Liver (tissue), 9 donors: ENCODE measurements around the gene HOMER3. TPM values are rescaled to one million over a fixed set of nuclear protein-coding genes. Genes with fewer than 3 reads are reported as not detected.

Experiments
- DNase-seq: peaks from one replicate; pipeline ENCODE4 v3.0.0-alpha.2; 2017; ENCODE audit warnings: low spot score
- H3K27ac ChIP-seq, 2 donors: one replicate each; pipeline ENCODE4 v1.7.0; 2013; ENCODE audit warnings: inconsistent platforms in 2 of 2, low read length in 2 of 2, control low read depth in 1 of 2, low read depth in 1 of 2, mild to moderate bottlenecking in 1 of 2
- H3K27me3 ChIP-seq, 4 donors: one replicate each; pipeline versions ENCODE4 v1.6.1 to v1.7.0; 2013; ENCODE audit warnings: low read length in 3 of 4, inconsistent platforms in 1 of 4, mild to moderate bottlenecking in 1 of 4, moderate library complexity in 1 of 4; ENCODE audit not compliant: control insufficient read depth in 4 of 4, insufficient read depth in 4 of 4
- H3K36me3 ChIP-seq, 4 donors: one replicate each; pipeline versions ENCODE4 v1.6.1 to v1.7.0; 2013; ENCODE audit warnings: low read length in 3 of 4, mild to moderate bottlenecking in 3 of 4, low read depth in 1 of 4, moderate library complexity in 1 of 4; ENCODE audit not compliant: control insufficient read depth in 4 of 4, insufficient read depth in 3 of 4
- H3K4me1 ChIP-seq, 4 donors: one replicate each; pipeline versions ENCODE4 v1.6.1 to v1.7.0; 2013; ENCODE audit warnings: low read length in 3 of 4, mild to moderate bottlenecking in 3 of 4, moderate library complexity in 1 of 4; ENCODE audit not compliant: control insufficient read depth in 4 of 4, insufficient read depth in 4 of 4
- H3K4me3 ChIP-seq, 3 donors: one replicate each; pipeline versions ENCODE4 v1.6.1 to v1.7.0; 2013; ENCODE audit warnings: low read length in 3 of 3, control low read depth in 1 of 3, low read depth in 1 of 3, mild to moderate bottlenecking in 1 of 3
- H3K9ac ChIP-seq, 2 donors: one replicate each; pipeline ENCODE4 v1.7.0; 2013; ENCODE audit warnings: low read length in 2 of 2, mild to moderate bottlenecking in 2 of 2, moderate library complexity in 2 of 2, control low read depth in 1 of 2, low read depth in 1 of 2
- H3K9me3 ChIP-seq, 4 donors: one replicate each; pipeline versions ENCODE4 v1.6.1 to v1.7.0; 2013; ENCODE audit warnings: low read length in 3 of 4; ENCODE audit not compliant: control insufficient read depth in 4 of 4
- FOXA2 ChIP-seq: IDR thresholded peaks from 2 replicates; pipeline ENCODE4 v1.6.1; 2016; ENCODE audit warnings: antibody characterized with exemption
- GABPA ChIP-seq, 2 donors: IDR thresholded peaks in 1 of 2; conservative IDR thresholded peaks in 1 of 2; 2 replicates each; pipeline ENCODE4 v1.6.1; 2016; ENCODE audit warnings: antibody characterized with exemption in 2 of 2, mild to moderate bottlenecking in 1 of 2, moderate library complexity in 1 of 2
- HNF4A ChIP-seq, 2 donors: conservative IDR thresholded peaks; 2 replicates each; pipeline ENCODE4 v1.6.1; 2016; ENCODE audit warnings: antibody characterized with exemption in 2 of 2, mild to moderate bottlenecking in 2 of 2
- HNF4G ChIP-seq: IDR thresholded peaks from 2 replicates; pipeline ENCODE4 v1.6.1; 2016; ENCODE audit warnings: antibody characterized with exemption
- JUND ChIP-seq, 2 donors: IDR thresholded peaks; 2 replicates each; pipeline ENCODE4 v1.6.1; 2016; ENCODE audit warnings: antibody characterized with exemption in 2 of 2
- NR2F2 ChIP-seq: IDR thresholded peaks from 2 replicates; pipeline ENCODE4 v1.6.1; 2016; ENCODE audit warnings: antibody characterized with exemption
- RAD21 ChIP-seq, 2 donors: IDR thresholded peaks; 2 replicates each; pipeline ENCODE4 v1.6.1; 2016; ENCODE audit warnings: antibody characterized with exemption in 2 of 2, mild to moderate bottlenecking in 2 of 2
- RXRA ChIP-seq, 2 donors: IDR thresholded peaks; 2 replicates each; pipeline ENCODE4 v1.6.1; 2017 to 2018; ENCODE audit warnings: antibody characterized with exemption in 2 of 2, mild to moderate bottlenecking in 1 of 2
- SP1 ChIP-seq: IDR thresholded peaks from 2 replicates; pipeline ENCODE4 v1.6.1; 2018; ENCODE audit warnings: antibody characterized with exemption, mild to moderate bottlenecking
- TAF1 ChIP-seq: conservative IDR thresholded peaks from 2 replicates; pipeline ENCODE4 v1.6.1; 2016; ENCODE audit warnings: antibody characterized with exemption, mild to moderate bottlenecking
- YY1 ChIP-seq: IDR thresholded peaks from 2 replicates; pipeline ENCODE4 v1.6.1; 2016; ENCODE audit warnings: antibody characterized with exemption, mild to moderate bottlenecking
- WGBS: extraction: QIAGEN DNeasy Blood & Tissue Kit; methylation state at CpG from one replicate; pipeline ENCODE4 v1.1.7; 2013; 5-methylcytosine and 5-hydroxymethylcytosine counted together
- polyA plus RNA-seq, 2 donors: library from polyadenylated mRNA; stranded (reverse) in 1 of 2; unstranded in 1 of 2; fragments of 200-250 nt in 1 of 2; fragments of >200 nt in 1 of 2; fragmentation: Nextera tagmentation in 1 of 2; extraction: Ambion mirVana in 1 of 2; gene quantifications; one replicate each; pipeline versions ENCODE4 v1.2.1 to v1.2.3, GENCODE V29; 2013 to 2015
- total RNA-seq, 2 donors: library from RNA; depleted of rRNA; stranded (reverse); fragments of >200 nt; gene quantifications; one replicate each; pipeline ENCODE4 v1.2.3, GENCODE V29; 2014
- TF ChIP-seq, protein P1 (sequence below): IDR thresholded peaks from 2 replicates; pipeline ENCODE4 v1.6.1; 2016; ENCODE audit warnings: antibody characterized with exemption, mild to moderate bottlenecking
- TF ChIP-seq, protein P2 (sequence below): fragments of 150-350 bp; IDR thresholded peaks from 2 replicates; pipeline ENCODE4 v1.5.1; 2017; ENCODE audit warnings: improper control_type of control experiment, low read depth, low read length; ENCODE audit not compliant: missing input control
- TF ChIP-seq, protein P3 (sequence below): IDR thresholded peaks from 2 replicates; pipeline ENCODE4 v1.6.1; 2016; ENCODE audit warnings: antibody characterized with exemption
- TF ChIP-seq, protein P4 (sequence below): IDR thresholded peaks from 2 replicates; pipeline ENCODE4 v1.6.1; 2016; ENCODE audit warnings: antibody characterized with exemption
- donor health status: healthy.
- donor health status: healthy.
- donor health status: healthy.
- donor health status: healthy.
- donor health status: healthy.

The HOMER3 gene
- total and polyA plus RNA-seq, 4 donors: 0.18 to 5.4 (median 3.5) TPM

DNA sequence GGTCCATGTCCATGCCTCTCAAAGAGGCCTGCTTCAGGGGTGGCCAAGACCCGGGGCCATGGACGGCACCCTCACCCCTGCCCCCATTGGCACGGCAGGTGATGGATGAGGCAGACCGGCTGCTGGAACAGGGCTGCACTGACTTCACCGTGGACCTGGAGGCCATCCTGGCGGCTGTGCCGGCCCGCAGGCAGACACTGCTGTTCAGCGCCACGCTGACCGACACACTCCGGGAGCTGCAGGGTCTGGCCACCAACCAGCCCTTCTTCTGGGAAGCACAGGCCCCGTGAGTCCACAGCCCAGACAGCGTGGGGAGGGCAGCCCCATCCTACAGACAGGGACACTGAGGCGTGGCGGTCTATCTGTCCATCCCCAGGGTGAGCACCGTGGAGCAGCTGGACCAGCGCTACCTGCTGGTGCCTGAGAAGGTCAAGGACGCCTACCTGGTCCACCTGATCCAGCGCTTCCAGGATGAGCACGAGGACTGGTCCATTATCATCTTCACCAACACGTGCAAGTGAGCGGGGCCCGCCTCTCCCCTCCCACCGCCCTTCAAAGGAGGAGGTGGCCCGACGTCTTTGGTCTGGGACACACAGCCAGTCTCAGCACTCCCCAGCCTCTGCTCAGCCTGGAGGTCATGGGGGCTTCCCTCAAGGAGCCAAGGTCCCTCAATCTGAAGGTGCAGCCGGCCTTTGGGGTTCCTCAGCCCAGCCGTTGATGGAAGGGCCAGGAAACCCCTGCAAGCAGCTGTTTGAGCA lies 18.6 kb downstream of the HOMER3 start:
- H3K27me3 ChIP-seq: no peaks in the 10 kb centered on the region
- no peaks in the 10 kb centered on the region for H3K9me3 ChIP-seq
- no peak overlapping the region for H3K9ac ChIP-seq
- H3K36me3 ChIP-seq: peaks cover 16 to 44% (median 24%) of the 10 kb centered on the region in 4 donors
- peaks cover 2 to 29% (median 19%) of the 10 kb centered on the region in 4 donors for H3K4me1 ChIP-seq
- no peak for DNase-seq
- H3K4me3 ChIP-seq: no peak overlapping the region
- 92% methylated on average over 29 of the region's 29 CpGs for WGBS
- no peak overlapping the region for H3K27ac ChIP-seq
- TF ChIP-seq FOXA2 (no peak), SP1 (no peak)
- TF ChIP-seq, protein P1, sequence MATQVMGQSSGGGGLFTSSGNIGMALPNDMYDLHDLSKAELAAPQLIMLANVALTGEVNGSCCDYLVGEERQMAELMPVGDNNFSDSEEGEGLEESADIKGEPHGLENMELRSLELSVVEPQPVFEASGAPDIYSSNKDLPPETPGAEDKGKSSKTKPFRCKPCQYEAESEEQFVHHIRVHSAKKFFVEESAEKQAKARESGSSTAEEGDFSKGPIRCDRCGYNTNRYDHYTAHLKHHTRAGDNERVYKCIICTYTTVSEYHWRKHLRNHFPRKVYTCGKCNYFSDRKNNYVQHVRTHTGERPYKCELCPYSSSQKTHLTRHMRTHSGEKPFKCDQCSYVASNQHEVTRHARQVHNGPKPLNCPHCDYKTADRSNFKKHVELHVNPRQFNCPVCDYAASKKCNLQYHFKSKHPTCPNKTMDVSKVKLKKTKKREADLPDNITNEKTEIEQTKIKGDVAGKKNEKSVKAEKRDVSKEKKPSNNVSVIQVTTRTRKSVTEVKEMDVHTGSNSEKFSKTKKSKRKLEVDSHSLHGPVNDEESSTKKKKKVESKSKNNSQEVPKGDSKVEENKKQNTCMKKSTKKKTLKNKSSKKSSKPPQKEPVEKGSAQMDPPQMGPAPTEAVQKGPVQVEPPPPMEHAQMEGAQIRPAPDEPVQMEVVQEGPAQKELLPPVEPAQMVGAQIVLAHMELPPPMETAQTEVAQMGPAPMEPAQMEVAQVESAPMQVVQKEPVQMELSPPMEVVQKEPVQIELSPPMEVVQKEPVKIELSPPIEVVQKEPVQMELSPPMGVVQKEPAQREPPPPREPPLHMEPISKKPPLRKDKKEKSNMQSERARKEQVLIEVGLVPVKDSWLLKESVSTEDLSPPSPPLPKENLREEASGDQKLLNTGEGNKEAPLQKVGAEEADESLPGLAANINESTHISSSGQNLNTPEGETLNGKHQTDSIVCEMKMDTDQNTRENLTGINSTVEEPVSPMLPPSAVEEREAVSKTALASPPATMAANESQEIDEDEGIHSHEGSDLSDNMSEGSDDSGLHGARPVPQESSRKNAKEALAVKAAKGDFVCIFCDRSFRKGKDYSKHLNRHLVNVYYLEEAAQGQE: no peak
- TF ChIP-seq, protein P2, sequence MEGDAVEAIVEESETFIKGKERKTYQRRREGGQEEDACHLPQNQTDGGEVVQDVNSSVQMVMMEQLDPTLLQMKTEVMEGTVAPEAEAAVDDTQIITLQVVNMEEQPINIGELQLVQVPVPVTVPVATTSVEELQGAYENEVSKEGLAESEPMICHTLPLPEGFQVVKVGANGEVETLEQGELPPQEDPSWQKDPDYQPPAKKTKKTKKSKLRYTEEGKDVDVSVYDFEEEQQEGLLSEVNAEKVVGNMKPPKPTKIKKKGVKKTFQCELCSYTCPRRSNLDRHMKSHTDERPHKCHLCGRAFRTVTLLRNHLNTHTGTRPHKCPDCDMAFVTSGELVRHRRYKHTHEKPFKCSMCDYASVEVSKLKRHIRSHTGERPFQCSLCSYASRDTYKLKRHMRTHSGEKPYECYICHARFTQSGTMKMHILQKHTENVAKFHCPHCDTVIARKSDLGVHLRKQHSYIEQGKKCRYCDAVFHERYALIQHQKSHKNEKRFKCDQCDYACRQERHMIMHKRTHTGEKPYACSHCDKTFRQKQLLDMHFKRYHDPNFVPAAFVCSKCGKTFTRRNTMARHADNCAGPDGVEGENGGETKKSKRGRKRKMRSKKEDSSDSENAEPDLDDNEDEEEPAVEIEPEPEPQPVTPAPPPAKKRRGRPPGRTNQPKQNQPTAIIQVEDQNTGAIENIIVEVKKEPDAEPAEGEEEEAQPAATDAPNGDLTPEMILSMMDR: no peak

DNA sequence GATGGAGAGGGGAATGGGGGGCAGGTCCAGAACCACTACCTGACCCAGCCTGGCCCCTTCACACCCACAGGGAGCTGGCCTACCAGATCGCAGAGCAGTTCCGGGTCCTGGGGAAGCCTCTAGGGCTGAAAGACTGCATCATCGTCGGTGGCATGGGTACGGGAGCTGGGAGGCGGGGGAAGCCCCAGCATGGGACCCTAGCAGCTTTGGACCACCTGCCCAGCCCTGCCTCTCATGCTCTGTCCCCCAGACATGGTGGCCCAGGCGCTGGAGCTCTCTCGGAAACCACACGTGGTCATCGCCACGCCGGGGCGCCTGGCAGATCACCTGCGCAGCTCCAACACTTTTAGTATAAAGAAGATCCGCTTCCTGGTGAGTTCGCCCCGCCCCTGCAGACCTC lies 19.4 kb downstream of the HOMER3 start:
- TF ChIP-seq HNF4G (no peak), SP1 (no peak), HNF4A (conservative IDR thresholded peaks at IDR 0.05) (no peak), NR2F2 (no peak), JUND (IDR thresholded peaks at IDR 0.05) (no peak), YY1 (no peak), GABPA (IDR thresholded peaks at IDR 0.05 in 1 of 2, conservative IDR thresholded peaks at IDR 0.05 in 1 of 2) (no peak), RAD21 (IDR thresholded peaks at IDR 0.05) (no peak), FOXA2 (no peak), RXRA (IDR thresholded peaks at IDR 0.05) (no peak), TAF1 (no peak)
- TF ChIP-seq, protein P2: no peak
- TF ChIP-seq, protein P3, sequence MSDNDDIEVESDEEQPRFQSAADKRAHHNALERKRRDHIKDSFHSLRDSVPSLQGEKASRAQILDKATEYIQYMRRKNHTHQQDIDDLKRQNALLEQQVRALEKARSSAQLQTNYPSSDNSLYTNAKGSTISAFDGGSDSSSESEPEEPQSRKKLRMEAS: no peak
- TF ChIP-seq, protein P1: no peak
- TF ChIP-seq, protein P4, sequence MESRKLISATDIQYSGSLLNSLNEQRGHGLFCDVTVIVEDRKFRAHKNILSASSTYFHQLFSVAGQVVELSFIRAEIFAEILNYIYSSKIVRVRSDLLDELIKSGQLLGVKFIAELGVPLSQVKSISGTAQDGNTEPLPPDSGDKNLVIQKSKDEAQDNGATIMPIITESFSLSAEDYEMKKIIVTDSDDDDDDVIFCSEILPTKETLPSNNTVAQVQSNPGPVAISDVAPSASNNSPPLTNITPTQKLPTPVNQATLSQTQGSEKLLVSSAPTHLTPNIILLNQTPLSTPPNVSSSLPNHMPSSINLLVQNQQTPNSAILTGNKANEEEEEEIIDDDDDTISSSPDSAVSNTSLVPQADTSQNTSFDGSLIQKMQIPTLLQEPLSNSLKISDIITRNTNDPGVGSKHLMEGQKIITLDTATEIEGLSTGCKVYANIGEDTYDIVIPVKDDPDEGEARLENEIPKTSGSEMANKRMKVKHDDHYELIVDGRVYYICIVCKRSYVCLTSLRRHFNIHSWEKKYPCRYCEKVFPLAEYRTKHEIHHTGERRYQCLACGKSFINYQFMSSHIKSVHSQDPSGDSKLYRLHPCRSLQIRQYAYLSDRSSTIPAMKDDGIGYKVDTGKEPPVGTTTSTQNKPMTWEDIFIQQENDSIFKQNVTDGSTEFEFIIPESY: no peak
- 96% methylated on average over 17 of the region's 17 CpGs for WGBS
- Histone ChIP-seq H3K4me1 (peaks cover 2 to 31% (median 19%) of the 10 kb centered on the region in 4 donors), H3K27ac (no peak overlapping the region), H3K9me3 (no peaks in the 10 kb centered on the region), H3K36me3 (peaks cover 16 to 43% (median 23%) of the 10 kb centered on the region in 4 donors), H3K27me3 (no peaks in the 10 kb centered on the region), H3K9ac (no peak overlapping the region), H3K4me3 (no peak overlapping the region)
- no peak for DNase-seq
